Hepatocyte (in vitro differentiated cells): ENCODE data around the gene PLOD1.
"Not testable (repeated sequence)": the region's sequence is repeated elsewhere in the genome, so short reads cannot be mapped to it uniquely, and the experiment has no call there.

ENCODE experiments used
- CTCF ChIP-seq: fragments of 200-600 bp; sonication (generic); IDR thresholded peaks from 2 replicates; pipeline ENCODE4 v1.5.1; 2016; ENCODE audit warnings: antibody characterized with exemption, mild to moderate bottlenecking; ENCODE audit not compliant: poor library complexity
- EZH2 ChIP-seq: fragments of 200-600 bp; sonication (generic); IDR thresholded peaks from 2 replicates; pipeline ENCODE4 v1.6.1; 2016; ENCODE audit warnings: antibody characterized with exemption, mild to moderate bottlenecking, borderline replicate concordance
- EZH2phosphoT487 ChIP-seq: fragments of 200-600 bp; sonication (generic); IDR thresholded peaks from one replicate; pipeline ENCODE4 v1.6.1; 2018; ENCODE audit warnings: antibody characterized with exemption, mild to moderate bottlenecking, low read depth, moderate library complexity; ENCODE audit not compliant: unreplicated experiment, severe bottlenecking

- TF ChIP-seq CTCF, EZH2, EZH2phosphoT487: not testable (repeated sequence)
These were observed 23.6 kb upstream of the PLOD1 start for GRCh38 chr1:11910914-11911228.
